Measurements from ENCODE around the gene MAD1L1.

The MAD1L1 gene

GRCh38 chr7:1848911-1849311, 383.8 kb downstream of the MAD1L1 start:
- no peak for ATAC-seq (ENCODE audit: low read depth)
- Histone ChIP-seq H3K27me3 (ENCODE audit: insufficient read depth, poor library complexity, severe bottlenecking) (no peaks in the 10 kb centered on the region), H3K36me3 (ENCODE audit: low read depth) (no peaks in the 10 kb centered on the region), H3K4me3 (ENCODE audit: severe bottlenecking) (no peak overlapping the region), H3K4me1 (ENCODE audit: insufficient read depth, poor library complexity, severe bottlenecking) (no peaks in the 10 kb centered on the region), H3K9me3 (ENCODE audit: severe bottlenecking) (no peaks in the 10 kb centered on the region), H3K27ac (ENCODE audit: poor library complexity, severe bottlenecking) (no peak overlapping the region)
- no peak for DNase-seq (ENCODE audit: low spot score)
- TF ChIP-seq CTCF (IDR thresholded peaks at IDR 0.05; ENCODE audit: poor library complexity, severe bottlenecking) = no peak

- Histone ChIP-seq H3K36me3 (ENCODE audit: low read depth) (no peaks in the 10 kb centered on the region), H3K4me3 (ENCODE audit: severe bottlenecking) (no peak overlapping the region), H3K27ac (ENCODE audit: poor library complexity, severe bottlenecking) (no peak overlapping the region), H3K9me3 (ENCODE audit: severe bottlenecking) (no peaks in the 10 kb centered on the region), H3K27me3 (ENCODE audit: insufficient read depth, poor library complexity, severe bottlenecking) (no peaks in the 10 kb centered on the region), H3K4me1 (ENCODE audit: insufficient read depth, poor library complexity, severe bottlenecking) (no peaks in the 10 kb centered on the region)
- DNase-seq (ENCODE audit: low spot score) = peak; percentile 41
- ATAC-seq (ENCODE audit: low read depth) = no peak
- no peak for TF ChIP-seq CTCF (IDR thresholded peaks at IDR 0.05; ENCODE audit: poor library complexity, severe bottlenecking)
Measured at GRCh38 chr7:1848013-1848640, 384.6 kb downstream of the MAD1L1 start.

GRCh38 chr7:1847260-1848001, 385.3 kb downstream of the MAD1L1 start:
- no peak for ATAC-seq (ENCODE audit: low read depth)
- no peak overlapping the region for H3K27ac ChIP-seq (ENCODE audit: poor library complexity, severe bottlenecking)
- no peaks in the 10 kb centered on the region for H3K9me3 ChIP-seq (ENCODE audit: severe bottlenecking)
- no peaks in the 10 kb centered on the region for H3K27me3 ChIP-seq (ENCODE audit: insufficient read depth, poor library complexity, severe bottlenecking)
- H3K4me3 ChIP-seq (ENCODE audit: severe bottlenecking) = no peak overlapping the region
- H3K36me3 ChIP-seq (ENCODE audit: low read depth) = no peaks in the 10 kb centered on the region
- no peaks in the 10 kb centered on the region for H3K4me1 ChIP-seq (ENCODE audit: insufficient read depth, poor library complexity, severe bottlenecking)
- DNase-seq (ENCODE audit: low spot score) = peak; percentile 53
- no peak for TF ChIP-seq CTCF (IDR thresholded peaks at IDR 0.05; ENCODE audit: poor library complexity, severe bottlenecking)

GRCh38 chr7:1846331-1847065, 386.2 kb downstream of the MAD1L1 start:
- Histone ChIP-seq H3K36me3 (ENCODE audit: low read depth) (no peaks in the 10 kb centered on the region), H3K27ac (ENCODE audit: poor library complexity, severe bottlenecking) (no peak overlapping the region), H3K4me1 (ENCODE audit: insufficient read depth, poor library complexity, severe bottlenecking) (no peaks in the 10 kb centered on the region), H3K27me3 (ENCODE audit: insufficient read depth, poor library complexity, severe bottlenecking) (no peaks in the 10 kb centered on the region), H3K4me3 (ENCODE audit: severe bottlenecking) (no peak overlapping the region), H3K9me3 (ENCODE audit: severe bottlenecking) (no peaks in the 10 kb centered on the region)
- TF ChIP-seq CTCF (IDR thresholded peaks at IDR 0.05; ENCODE audit: poor library complexity, severe bottlenecking) = no peak
- ATAC-seq (ENCODE audit: low read depth) (no peak), DNase-seq (ENCODE audit: low spot score) (peak; percentile 45)

All from RWPE2 (cell line).